Vagina (tissue), 2 donors: ENCODE measurements around the gene WDR45B. TPM values are rescaled to one million over a fixed set of nuclear protein-coding genes. Genes with fewer than 3 reads are reported as not detected.

Source experiments
- DNase-seq, 2 donors: peaks; one replicate each; pipeline ENCODE4 v3.0.0-alpha.2; 2017; ENCODE audit errors: extremely low spot score in 2 of 2
- H3K27ac ChIP-seq: fragments of 200-600 bp; sonication (generic); one replicate; pipeline ENCODE4 v1.5.1; 2019
- H3K27me3 ChIP-seq: fragments of 200-600 bp; sonication (generic); one replicate; pipeline ENCODE4 v1.5.1; 2019
- H3K36me3 ChIP-seq, 2 donors: fragments of 200-600 bp; sonication (generic); one replicate each; pipeline ENCODE4 v1.5.1; 2017 to 2019
- H3K4me1 ChIP-seq: fragments of 200-600 bp; sonication (generic); one replicate; pipeline ENCODE4 v1.5.1; 2019
- H3K4me3 ChIP-seq, 2 donors: fragments of 200-600 bp; sonication (generic); 1 replicate in 1 of 2; 2 replicates in 1 of 2; pipeline ENCODE4 v1.5.1; 2016 to 2019
- H3K9me3 ChIP-seq: fragments of 200-600 bp; sonication (generic); one replicate; pipeline ENCODE4 v1.5.1; 2019
- POLR2A ChIP-seq, 2 donors: fragments of 450-650 bp; IDR thresholded peaks; one replicate each; pipeline ENCODE4 v1.6.1; 2017; ENCODE audit warnings: antibody characterized with exemption in 2 of 2, mild to moderate bottlenecking in 2 of 2, moderate library complexity in 2 of 2
- POLR2AphosphoS5 ChIP-seq, 2 donors: sonication (generic); formaldehyde crosslinking; IDR thresholded peaks; one replicate each; pipeline ENCODE4 v1.9.0; 2017; ENCODE audit warnings: antibody characterized with exemption in 2 of 2, mild to moderate bottlenecking in 2 of 2, low read depth in 1 of 2; ENCODE audit not compliant: insufficient read depth in 1 of 2
- intact Hi-C: fragments of 100-400 bp; cut with DNase I; formaldehyde crosslinking; loops from one replicate; pipeline ENCODE4 v1.15.1; 2023
- total RNA-seq: library from RNA; depleted of rRNA; stranded (reverse); fragments of >200 nt; gene quantifications from one replicate; pipeline ENCODE4 v1.2.3, GENCODE V29; 2016
- TF ChIP-seq, protein P1 (sequence below), 3 experiments: fragments of 450-650 bp in 2 of 3; fragments of 200-600 bp in 1 of 3; sonication (generic) in 1 of 3; IDR thresholded peaks; one replicate each; pipeline ENCODE4 v1.5.1; 2017 to 2019; ENCODE audit warnings: antibody characterized with exemption in 3 of 3, mild to moderate bottlenecking in 2 of 3, moderate library complexity in 2 of 3

Gene WDR45B
- total RNA-seq, 1 donor from 2014 or later, result 86.4 TPM

DNA sequence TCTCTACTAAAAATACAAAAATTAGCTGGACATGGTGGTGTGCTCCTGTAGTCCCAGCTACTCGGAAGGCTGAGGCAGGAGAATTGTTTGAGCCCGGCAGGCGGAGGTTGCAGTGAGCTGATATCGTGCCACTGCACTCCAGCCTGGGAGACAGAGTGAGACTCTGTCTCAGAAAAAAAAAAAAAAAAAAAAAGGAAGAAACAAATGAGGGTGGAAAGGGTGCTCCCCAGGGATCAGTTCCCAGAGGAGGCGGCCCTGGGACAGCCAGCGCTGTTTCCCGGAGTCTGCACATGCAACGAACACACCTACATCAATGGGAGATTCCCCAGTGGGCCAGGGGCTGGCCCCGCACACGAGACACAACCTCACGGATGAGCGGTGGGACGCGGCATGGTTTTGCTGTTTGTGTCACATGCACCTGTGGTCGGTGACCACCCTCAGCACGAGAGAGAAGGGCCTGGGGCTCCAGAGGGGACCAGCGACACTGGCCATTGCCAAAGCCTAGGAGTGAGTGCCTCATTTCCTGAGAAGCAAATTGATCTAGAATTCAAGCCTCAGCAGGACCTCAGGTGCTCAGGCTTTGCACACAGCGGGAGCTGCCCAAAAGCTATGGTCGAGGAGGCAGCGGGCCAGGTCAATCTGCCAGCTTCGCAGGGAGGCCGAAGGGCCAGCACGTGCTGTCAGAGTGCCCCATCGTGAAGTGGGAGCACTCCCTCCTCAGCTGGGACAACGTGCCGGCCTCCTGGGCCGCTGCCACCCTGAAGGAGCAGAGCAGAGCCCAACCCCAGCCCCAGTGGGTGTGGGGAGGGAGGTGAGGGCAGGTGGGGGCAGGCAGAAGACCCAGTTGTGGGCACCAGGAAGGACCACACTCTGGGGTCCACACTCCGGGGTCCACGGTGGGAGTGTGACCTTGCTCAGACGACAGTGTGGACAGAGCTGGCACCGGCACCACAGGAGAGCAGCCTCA, 13.8 kb upstream of the WDR45B start:
- H3K4me1 ChIP-seq, result no peaks in the 10 kb centered on the region
- intact Hi-C loops, result no loop called here
- H3K27me3 ChIP-seq, result no peaks in the 10 kb centered on the region
- no peak overlapping the region for H3K4me3 ChIP-seq
- DNase-seq, result no peak
- TF ChIP-seq, protein P1, sequence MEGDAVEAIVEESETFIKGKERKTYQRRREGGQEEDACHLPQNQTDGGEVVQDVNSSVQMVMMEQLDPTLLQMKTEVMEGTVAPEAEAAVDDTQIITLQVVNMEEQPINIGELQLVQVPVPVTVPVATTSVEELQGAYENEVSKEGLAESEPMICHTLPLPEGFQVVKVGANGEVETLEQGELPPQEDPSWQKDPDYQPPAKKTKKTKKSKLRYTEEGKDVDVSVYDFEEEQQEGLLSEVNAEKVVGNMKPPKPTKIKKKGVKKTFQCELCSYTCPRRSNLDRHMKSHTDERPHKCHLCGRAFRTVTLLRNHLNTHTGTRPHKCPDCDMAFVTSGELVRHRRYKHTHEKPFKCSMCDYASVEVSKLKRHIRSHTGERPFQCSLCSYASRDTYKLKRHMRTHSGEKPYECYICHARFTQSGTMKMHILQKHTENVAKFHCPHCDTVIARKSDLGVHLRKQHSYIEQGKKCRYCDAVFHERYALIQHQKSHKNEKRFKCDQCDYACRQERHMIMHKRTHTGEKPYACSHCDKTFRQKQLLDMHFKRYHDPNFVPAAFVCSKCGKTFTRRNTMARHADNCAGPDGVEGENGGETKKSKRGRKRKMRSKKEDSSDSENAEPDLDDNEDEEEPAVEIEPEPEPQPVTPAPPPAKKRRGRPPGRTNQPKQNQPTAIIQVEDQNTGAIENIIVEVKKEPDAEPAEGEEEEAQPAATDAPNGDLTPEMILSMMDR (IDR thresholded peaks at IDR 0.05), result no peak
- TF ChIP-seq POLR2AphosphoS5 (IDR thresholded peaks at IDR 0.05; ENCODE audit: insufficient read depth in 1 of 2, low read depth in 1 of 2) (no peak), POLR2A (IDR thresholded peaks at IDR 0.05) (no peak)
- peaks cover 0 to 17% of the 10 kb centered on the region in 2 donors for H3K36me3 ChIP-seq
- no peaks in the 10 kb centered on the region for H3K9me3 ChIP-seq
- no peak overlapping the region for H3K27ac ChIP-seq

DNA sequence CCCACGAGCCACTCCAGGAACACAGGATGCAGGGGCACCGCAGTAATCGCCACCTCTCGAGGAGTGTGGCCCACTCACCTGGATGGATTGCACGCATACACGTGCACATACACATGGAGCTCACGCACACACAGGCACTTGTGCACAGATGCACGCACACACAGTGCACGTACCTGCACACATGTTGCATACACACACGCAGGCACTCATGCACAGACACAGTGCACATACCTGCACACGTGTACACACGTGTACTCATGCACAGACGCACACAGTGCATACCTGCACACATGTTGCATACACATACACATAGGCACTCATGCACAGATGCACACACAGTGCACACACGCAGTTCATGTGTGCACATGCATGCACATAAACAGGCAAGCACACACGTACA, 11.6 kb upstream of the WDR45B start:
- Histone ChIP-seq H3K27ac (no peak overlapping the region), H3K4me1 (no peaks in the 10 kb centered on the region), H3K27me3 (no peaks in the 10 kb centered on the region), H3K4me3 (no peak overlapping the region), H3K9me3 (no peaks in the 10 kb centered on the region), H3K36me3 (peaks cover 0 to 17% of the 10 kb centered on the region in 2 donors)
- TF ChIP-seq POLR2A (IDR thresholded peaks at IDR 0.05) (no peak), POLR2AphosphoS5 (IDR thresholded peaks at IDR 0.05; ENCODE audit: insufficient read depth in 1 of 2, low read depth in 1 of 2) (no peak)
- TF ChIP-seq, protein P1 (IDR thresholded peaks at IDR 0.05), result no peak
- DNase-seq, result no peak
- intact Hi-C loops, result no loop called here

DNA sequence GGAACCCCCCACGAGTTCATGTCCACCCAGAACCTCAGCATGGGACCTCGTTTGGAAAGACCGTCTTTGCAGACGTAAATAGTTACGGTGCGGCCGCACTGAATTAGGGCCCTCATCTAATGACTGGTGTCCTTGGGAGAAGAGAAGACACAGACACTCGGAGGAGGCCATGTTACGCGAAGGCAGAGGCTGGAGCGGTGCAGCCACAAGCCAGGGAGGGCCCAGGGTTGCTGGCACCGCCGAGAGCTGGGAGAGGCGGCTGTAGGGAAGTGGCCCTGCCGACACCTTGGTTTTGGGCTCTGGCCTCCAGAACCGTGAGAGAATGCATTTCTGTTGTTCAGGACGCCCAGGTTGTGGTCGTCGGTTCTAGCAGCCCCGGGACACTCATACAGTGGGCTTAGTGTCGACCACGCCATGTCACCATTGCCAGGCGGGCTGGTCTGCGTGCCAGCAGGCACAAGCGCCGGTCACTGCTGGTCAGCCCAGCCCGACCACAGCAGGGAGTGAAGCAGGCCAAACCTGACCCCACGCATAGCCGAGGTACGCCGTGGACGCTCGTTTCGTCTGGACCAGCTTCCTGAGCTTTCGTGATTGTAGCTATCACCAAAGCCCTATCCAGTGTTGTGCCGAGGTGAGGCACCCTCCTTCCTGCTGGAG, 10.7 kb upstream of the WDR45B start:
- Histone ChIP-seq H3K36me3 (peaks cover 0 to 17% of the 10 kb centered on the region in 2 donors), H3K9me3 (no peaks in the 10 kb centered on the region), H3K4me3 (no peak overlapping the region), H3K4me1 (no peaks in the 10 kb centered on the region), H3K27me3 (no peaks in the 10 kb centered on the region), H3K27ac (no peak overlapping the region)
- TF ChIP-seq, protein P1 (IDR thresholded peaks at IDR 0.05), result no peak
- no peak for TF ChIP-seq POLR2AphosphoS5 (IDR thresholded peaks at IDR 0.05; ENCODE audit: insufficient read depth in 1 of 2, low read depth in 1 of 2)
- TF ChIP-seq POLR2A (IDR thresholded peaks at IDR 0.05), result no peak
- intact Hi-C loops, result no loop called here
- no peak for DNase-seq

DNA sequence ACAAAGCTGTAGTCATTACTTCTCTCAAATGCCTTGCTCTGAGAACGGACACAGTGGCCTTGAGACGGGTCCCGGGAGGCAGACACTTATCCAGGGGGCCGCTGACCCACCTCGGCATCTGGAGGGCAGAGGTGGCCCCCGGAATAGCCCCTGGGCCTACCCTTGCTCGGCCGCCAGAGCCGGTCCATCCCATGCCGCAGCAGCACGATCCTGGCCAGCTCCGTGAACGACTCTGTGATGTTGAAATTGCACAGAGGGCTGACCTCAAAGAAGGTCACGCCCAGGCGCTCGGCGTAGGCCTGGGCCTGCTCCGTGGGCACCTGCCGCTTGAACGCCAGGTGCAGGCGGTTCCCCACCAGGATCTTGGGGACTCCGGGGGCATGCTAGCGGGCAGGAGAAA, 10.1 kb upstream of the WDR45B start:
- Histone ChIP-seq H3K36me3 (peaks cover 0 to 17% of the 10 kb centered on the region in 2 donors), H3K27ac (no peak overlapping the region), H3K9me3 (no peaks in the 10 kb centered on the region), H3K4me1 (no peaks in the 10 kb centered on the region), H3K27me3 (no peaks in the 10 kb centered on the region), H3K4me3 (no peak overlapping the region)
- TF ChIP-seq POLR2AphosphoS5 (IDR thresholded peaks at IDR 0.05; ENCODE audit: insufficient read depth in 1 of 2, low read depth in 1 of 2) (no peak), POLR2A (IDR thresholded peaks at IDR 0.05) (no peak)
- intact Hi-C loops, result no loop called here
- no peak for DNase-seq

DNA sequence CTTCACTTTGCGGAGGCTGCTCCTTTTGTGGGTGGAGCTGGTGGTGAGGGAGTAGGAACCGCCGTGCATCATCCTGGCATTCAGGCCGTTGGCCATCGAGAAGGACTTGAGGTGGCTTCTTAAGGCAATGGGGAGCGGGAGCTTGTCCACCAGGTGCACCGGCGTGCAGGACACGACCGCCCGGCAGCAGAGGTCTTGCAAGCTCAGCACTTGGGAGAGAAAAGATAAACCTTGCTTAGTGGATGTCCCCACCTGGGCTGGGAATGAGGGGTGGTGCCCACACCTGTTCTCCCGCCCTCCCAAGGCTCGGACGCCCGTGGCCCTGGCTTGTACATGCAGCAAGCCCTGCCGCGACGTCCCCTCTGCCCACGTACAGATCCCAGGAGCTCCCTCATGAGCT, 9.7 kb upstream of the WDR45B start:
- intact Hi-C loops, result no loop called here
- no peaks in the 10 kb centered on the region for H3K4me1 ChIP-seq
- H3K36me3 ChIP-seq, result peaks cover 0 to 17% of the 10 kb centered on the region in 2 donors
- no peak overlapping the region for H3K27ac ChIP-seq
- H3K27me3 ChIP-seq, result no peaks in the 10 kb centered on the region
- TF ChIP-seq, protein P1 (IDR thresholded peaks at IDR 0.05), result no peak
- TF ChIP-seq POLR2AphosphoS5 (IDR thresholded peaks at IDR 0.05; ENCODE audit: insufficient read depth in 1 of 2, low read depth in 1 of 2) (no peak), POLR2A (IDR thresholded peaks at IDR 0.05) (no peak)
- no peak for DNase-seq
- H3K4me3 ChIP-seq, result no peak overlapping the region
- H3K9me3 ChIP-seq, result no peaks in the 10 kb centered on the region
